B cell (primary cell): ENCODE measurements around the gene ADGRD1.

Experiments
- CTCF ChIP-seq: fragments of 200-600 bp; IDR thresholded peaks from one replicate; pipeline ENCODE4 v1.8.0; 2022; ENCODE audit warnings: antibody characterized with exemption, mild to moderate bottlenecking
- EZH2 ChIP-seq: IDR thresholded peaks from 2 replicates; pipeline ENCODE4 v1.6.1; 2012; ENCODE audit warnings: borderline replicate concordance, low read depth, mild to moderate bottlenecking, moderate library complexity, low read length; ENCODE audit not compliant: insufficient read depth, poor library complexity, severe bottlenecking

DNA sequence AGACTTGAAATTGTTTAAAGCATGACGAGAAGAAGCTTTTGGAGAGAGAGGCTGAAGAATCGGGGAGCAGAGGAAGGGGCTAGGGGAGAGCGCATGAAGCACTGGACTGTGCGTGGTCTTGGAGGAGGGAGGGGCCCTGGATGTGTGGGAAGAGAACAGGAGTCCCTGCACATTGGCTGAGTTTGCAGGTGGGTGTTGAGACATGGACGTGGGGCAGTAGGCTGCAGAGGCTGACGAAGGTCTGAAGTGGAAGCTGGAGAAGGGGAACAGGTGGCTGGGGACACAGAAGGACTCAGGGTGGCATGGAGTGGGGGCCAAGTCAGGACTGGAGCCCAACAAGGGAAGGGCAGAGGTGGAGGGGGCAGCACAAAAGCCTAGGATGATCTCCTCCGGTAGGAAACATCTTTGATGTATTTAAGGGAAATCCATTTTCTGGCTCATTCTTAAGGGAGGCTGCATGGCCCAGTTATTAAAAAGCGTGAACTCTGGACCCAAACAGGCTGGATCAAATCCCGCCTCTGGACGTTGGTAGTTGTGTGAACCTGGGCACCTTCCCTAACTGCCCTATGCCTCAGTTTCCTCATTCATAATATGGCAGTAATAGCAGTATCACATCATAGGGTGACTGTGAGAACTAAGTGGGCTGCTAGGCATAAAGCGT lies 29.0 kb downstream of the ADGRD1 start:
- TF ChIP-seq CTCF (no peak), EZH2 (no peak)
